ENCODE data around the gene AP5Z1. TPM values are rescaled to one million over a fixed set of nuclear protein-coding genes. Genes with fewer than 3 reads are reported as not detected.

AP5Z1 gene
- total and polyA plus RNA-seq, 2 of the 4 experiments (the other 2 are of a cell fraction), result 9.7 to 38.7 TPM

- Histone ChIP-seq H3K9me1 (ENCODE audit: insufficient read depth, low read length) (no peaks in the 10 kb centered on the region), H2BK120ac (ENCODE audit: low read depth, low read length) (no peak overlapping the region), H3K56ac (ENCODE audit: extremely low read depth, insufficient read depth, low read length) (no peak overlapping the region), H3K4me2 (ENCODE audit: low read depth, low read length) (no peak overlapping the region), H3K4me3 (ENCODE audit: insufficient read depth, low read depth, low read length) (no peak overlapping the region), H2AK5ac (ENCODE audit: low read depth, low read length) (no peak overlapping the region), H2AK9ac (replicated peaks; ENCODE audit: low read depth, low read length, poor library complexity) (no peak overlapping the region), H3K27ac (ENCODE audit: insufficient read depth, low read length) (no peak overlapping the region), H3K14ac (replicated peaks; ENCODE audit: low read depth, low read length) (no peak overlapping the region), H2BK15ac (ENCODE audit: low read depth, low read length) (no peak overlapping the region), H3K9me3 (ENCODE audit: control insufficient read depth, insufficient read depth, low read length) (no peaks in the 10 kb centered on the region), H3K9ac (ENCODE audit: low read depth, low read length) (no peak overlapping the region), H2BK5ac (ENCODE audit: low read depth, low read length, poor library complexity, severe bottlenecking) (no peak overlapping the region), H3K18ac (ENCODE audit: low read depth, low read length) (no peak overlapping the region), H3K4ac (ENCODE audit: low read depth, low read length) (no peak overlapping the region), H4K20me1 (ENCODE audit: insufficient read depth, low read length) (no peaks in the 10 kb centered on the region), H4K8ac (ENCODE audit: low read depth in 2 of 2, low read length in 2 of 2) (no peak overlapping the region), H3K79me1 (ENCODE audit: low read depth in 1 of 2, low read length in 2 of 2) (no peaks in the 10 kb centered on the region), H4K5ac (ENCODE audit: low read depth, low read length) (no peak overlapping the region), H2BK20ac (ENCODE audit: low read depth, low read length) (no peak overlapping the region), H4K91ac (ENCODE audit: insufficient read depth, low read depth, low read length) (no peak overlapping the region), H2AFZ (replicated peaks; ENCODE audit: low read length, poor library complexity) (no peak overlapping the region), H3K27me3 (ENCODE audit: control insufficient read depth, insufficient read depth, low read length) (peaks cover 2% of the 10 kb centered on the region; the same call in 1 of the 2 replicates), H3K36me3 (ENCODE audit: control insufficient read depth, insufficient read depth, low read length) (no peaks in the 10 kb centered on the region), H3K23ac (ENCODE audit: low read depth, low read length) (no peak overlapping the region), H3K4me1 (ENCODE audit: control insufficient read depth, insufficient read depth, low read length) (no peaks in the 10 kb centered on the region; the same call in 1 of the 2 replicates)
- 51% methylated on average over 3 of the region's 9 CpGs; no CpG with 5 or more reads in 1 of the 2 experiments for WGBS, 2 experiments (ENCODE audit: extremely low coverage in 2 of 2, insufficient read length in 1 of 2)
- no TSS peak for BruUV-seq (replicated peaks)
- POLR2A ChIA-PET (ENCODE audit: unreplicated experiment), result no interaction called here
- CTCF ChIA-PET, result no interaction called here
- in situ Hi-C loops (cut with MboI; ENCODE audit: low sequenced_read_pairs) (no loop called here), dilution Hi-C loops (cut with HindIII; ENCODE audit: low sequenced_read_pairs, unreplicated experiment) (no loop called here), intact Hi-C loops (cut with micrococcal nuclease) (no loop called here)
- ATAC-seq (ENCODE audit: low read depth), result no peak
- TF ChIP-seq NFE2L2 (IDR thresholded peaks at IDR 0.05; ENCODE audit: low read depth, low read length) (no peak), RFX5 (IDR thresholded peaks at IDR 0.05; ENCODE audit: low read depth, low read length) (no peak), CTCF (conservative IDR thresholded peaks at IDR 0.05; ENCODE audit: low read depth, low read length) (no peak), SMC3 (IDR thresholded peaks at IDR 0.05; ENCODE audit: low read depth, low read length) (no peak), MAFK (IDR thresholded peaks at IDR 0.05; ENCODE audit: low read depth, low read length) (no peak), BHLHE40 (IDR thresholded peaks at IDR 0.05; ENCODE audit: low read depth, low read length) (no peak)
- DNase-seq, result no peak
Measured at GRCh38 chr7:4822677-4823076, 47.3 kb downstream of the AP5Z1 start.
